HG02678 (cell line): ENCODE measurements around the gene POLN.

Source experiments
- ATAC-seq: cut with Tn5 transposase; IDR thresholded peaks from one replicate; pipeline ENCODE4 v1.9.1; 2021; ENCODE audit warnings: mild to moderate bottlenecking, moderate library complexity; ENCODE audit not compliant: unreplicated experiment

The POLN gene

DNA sequence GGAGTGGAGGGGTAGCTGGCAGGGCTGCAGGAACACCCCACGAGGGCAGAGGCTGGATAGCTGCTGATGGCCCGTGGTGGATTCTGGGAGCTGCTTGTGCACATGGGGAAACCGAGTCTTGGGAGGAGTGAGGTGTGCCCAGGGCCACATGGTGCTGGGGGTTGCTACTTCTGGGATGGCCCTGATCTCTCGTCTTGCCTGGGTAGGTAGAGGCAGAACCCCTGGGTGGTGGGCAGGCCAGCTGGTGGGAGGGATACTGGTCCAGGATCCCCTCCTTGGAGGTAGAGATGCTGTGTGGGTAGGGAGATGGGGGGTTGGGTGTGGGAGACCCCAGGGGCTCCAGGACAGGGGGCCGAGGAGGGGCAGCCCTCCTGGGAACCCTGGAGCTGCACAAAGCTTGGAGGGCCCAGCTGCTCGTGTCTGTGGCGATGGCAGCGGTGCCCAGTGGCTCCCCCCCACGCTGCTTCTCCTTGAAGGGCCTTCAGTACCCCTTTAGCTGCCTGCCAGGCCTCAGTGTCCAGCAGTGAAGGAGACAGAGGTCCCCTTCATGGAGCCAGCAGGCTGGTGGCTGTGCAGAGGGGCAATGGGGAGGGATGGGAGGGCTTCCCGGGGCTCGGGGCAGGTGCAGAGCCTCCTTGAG lies 179.6 kb downstream of the POLN start:
- ATAC-seq = no peak

DNA sequence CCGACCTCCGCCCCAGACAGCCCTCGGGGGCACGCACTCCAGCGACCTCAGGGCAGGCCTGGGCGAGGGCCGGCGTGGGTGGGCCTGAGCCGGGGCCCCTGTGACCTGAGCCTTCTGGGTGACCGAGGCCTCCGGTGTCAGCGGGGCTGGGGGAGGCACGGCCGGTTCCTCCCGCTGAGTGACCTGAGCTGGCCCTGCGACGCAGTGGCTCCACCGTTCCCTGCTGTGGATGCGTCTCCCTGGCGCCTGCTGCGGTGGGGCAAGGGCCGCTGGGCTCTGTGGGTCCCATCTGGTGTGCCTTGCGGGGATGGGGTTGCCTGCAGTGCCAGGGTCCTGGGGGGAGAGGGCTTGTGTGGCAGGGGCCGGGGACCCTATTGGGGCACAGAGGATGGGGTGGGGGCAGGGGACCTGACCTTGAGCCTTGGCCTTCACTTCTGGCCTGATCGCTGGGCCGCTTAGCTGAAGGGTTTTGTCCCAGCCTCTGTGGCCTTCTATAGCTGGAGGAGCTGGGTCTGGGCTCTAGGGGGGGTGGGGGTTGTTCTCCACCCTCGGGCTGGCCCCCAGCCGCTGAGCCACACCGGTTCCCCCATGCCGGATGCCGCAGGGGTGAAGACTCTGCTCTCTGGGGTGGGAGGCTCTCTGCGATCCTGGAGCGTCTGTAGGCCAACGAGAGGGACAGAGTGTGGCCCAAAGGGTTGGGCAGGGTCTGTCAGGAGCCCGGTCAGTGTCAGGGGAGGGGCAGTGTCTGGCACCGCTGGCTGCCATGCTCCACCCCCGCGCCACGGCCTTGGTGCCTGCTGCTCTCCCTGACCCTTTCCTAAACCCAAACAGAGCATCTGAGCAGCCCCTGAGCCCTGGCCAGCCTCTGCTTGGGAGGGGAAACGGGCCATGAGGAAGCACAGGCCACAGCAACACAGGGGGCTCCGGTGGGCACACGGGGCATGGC lies 180.5 kb downstream of the POLN start:
- ATAC-seq = no peak

DNA sequence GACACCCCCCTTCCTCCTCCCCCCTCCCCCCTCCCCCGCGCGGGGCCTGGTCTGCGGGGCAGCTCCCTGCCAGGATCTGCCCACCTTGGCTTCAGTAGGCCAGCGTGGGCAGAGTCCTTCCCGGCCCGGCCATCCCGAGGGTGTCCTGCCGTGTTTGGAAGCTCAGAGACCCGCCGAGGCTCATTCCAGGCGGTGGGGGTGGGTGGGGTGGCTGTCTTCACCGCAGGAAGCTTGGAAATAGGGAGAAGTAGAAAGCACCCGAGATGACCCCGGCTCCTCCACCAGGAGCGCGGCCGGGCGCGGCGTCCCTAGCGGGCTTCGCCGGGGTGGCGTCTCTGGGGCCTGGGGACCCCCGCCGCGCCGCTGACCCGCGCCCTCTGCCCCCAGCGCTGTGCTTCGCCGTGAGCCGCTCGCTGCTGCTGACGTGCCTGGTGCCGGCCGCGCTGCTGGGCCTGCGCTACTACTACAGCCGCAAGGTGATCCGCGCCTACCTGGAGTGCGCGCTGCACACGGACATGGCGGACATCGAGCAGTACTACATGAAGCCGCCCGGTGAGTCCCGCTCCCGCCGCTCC lies 181.2 kb downstream of the POLN start:
- ATAC-seq = no peak

DNA sequence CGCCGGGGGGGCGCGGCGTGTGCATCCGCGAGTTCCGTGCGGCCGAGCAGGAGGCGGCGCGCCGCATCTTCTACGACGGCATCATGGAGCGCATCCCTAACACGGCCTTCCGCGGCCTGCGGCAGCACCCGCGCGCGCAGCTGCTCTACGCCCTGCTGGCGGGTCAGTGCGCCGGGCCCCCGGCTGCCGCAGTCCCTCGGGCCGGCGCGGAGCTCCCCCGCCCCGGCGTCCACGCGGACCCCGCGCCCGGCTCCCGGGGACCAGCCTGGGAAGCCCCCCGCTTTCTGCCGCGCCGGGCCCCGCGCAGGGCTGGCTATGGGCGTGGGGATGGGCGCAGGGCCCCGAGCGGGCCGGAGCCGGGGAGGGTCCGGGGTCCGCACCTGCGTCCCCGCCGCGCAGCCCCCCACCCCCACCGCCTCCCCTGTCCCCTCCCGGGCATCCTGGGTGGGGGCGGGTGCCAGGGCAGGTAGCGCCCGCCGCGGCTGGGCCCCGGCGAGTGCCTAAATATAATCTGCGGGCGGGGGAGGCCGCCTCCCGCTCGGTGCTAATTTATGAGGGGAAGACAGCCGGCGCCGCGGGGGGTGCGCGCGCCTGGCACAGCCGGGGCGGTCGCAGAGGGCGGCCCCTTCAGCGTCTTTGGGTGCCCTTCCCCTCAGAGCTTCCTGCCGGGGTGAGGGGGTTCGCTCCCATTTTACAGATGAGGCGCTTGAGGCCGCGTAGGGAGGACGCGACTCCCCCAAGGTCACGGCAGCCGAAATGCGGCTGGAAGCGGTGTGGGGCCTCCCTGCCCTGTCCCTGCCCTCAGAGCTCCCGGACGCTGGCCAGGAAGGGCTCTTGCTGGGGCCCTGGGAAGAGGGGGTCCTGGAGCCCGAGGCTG lies 182.0 kb downstream of the POLN start:
- ATAC-seq = no peak

DNA sequence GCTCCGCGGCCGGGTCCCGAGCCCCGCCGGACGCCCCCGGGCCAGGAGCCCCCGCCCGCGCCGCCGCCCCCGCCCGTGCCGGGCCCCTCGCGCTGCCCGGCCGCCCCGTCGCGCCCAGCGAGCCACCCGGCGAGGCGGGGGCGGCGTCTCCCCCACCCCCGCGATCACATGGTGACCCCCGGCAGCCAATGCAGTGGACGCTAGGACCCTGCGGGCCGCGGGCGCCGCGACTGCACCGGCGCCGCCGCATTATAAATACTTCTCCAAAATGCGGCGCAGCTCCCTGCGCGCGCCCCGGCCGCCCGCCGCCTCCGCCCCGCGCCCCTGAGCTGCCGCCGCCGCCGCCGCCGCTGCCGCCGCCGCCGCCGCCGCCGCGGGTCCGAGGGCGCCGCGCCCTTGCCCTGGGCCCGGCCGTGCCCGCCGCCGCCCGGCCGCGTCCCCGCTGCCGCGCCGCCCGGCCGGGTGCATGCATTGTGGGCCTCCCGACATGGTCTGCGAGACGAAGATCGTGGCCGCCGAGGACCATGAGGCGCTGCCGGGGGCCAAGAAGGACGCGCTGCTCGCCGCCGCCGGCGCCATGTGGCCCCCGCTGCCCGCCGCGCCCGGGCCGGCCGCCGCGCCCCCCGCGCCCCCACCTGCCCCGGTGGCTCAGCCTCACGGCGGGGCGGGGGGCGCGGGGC lies 182.7 kb downstream of the POLN start, which contains the start of gene NAT8L:
NAT8L (plus strand) TSS at position 282 of the 680 bp plus-strand sequence; CDS start at position 467, 185 bp downstream.
- no peak for ATAC-seq

DNA sequence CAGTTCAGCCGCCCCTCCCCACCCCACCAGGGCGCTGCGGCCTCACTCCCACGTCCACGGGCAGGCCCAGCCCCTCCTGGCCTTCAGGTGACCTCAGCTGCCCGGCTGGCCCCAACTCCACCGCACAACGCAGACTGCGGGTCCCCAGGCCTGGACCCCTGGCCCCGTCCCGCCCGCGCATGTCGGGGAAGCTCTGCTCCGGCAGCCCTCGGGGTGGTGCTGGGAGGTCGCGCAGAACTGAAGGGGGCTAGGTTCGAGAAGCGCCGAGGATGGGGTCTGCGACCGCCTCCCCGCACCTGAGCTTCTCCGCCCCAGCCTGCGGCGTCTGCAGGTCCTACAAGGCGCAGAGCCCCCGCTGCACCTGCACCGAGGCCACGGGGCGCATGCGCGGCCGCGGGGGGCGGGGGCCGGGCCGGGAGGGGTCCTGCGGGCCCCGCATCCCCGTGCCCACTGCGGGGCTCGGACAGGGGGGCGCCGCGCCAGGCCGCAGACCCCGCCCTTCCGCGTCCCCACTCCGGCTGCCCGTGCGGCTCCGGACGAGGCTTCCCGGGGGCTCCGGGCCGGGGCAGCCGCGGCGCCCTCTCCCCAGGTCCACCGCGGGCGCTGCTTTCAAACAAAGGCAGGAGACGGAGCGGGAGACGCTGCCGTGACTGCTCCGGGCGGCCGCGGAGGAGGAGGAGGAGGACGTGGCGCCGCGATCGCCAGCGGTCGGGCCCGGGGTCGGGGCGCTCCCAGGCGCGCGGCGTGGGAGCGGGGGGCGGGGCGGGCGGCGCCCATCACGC lies 183.5 kb downstream of the POLN start:
- ATAC-seq = no peak

DNA sequence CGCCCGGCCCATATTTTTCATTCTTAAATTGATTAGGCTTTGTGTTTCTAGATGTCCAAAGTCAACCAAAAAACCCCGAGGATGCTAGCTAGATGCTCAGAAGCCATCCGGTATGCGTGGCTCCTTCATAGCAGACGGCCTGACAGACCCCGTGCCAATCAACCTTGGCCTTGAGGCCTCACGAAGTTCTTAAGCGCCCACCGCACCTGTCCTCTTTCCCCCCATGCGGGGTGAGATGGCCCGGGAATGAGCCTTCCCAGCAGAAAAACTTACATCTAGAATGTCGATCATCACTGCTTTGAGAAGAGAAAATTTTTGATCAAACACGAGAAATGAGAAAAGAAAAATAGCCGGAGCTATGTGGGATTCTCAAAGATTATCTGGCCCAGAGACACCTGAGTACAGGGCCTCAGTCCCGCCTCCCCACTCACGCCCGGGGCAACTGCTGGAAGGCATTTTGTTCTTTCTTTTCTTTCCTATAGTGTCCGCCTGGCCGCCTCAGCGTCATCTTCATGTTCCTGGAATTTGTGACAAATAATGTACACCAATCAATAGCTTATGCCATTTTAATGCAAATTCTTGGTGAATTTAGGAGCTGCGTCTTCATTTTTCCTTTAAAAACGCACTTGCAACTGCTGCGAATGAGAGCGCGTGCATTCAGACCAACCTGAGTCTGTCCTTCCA lies 184.4 kb downstream of the POLN start:
- ATAC-seq = no peak

DNA sequence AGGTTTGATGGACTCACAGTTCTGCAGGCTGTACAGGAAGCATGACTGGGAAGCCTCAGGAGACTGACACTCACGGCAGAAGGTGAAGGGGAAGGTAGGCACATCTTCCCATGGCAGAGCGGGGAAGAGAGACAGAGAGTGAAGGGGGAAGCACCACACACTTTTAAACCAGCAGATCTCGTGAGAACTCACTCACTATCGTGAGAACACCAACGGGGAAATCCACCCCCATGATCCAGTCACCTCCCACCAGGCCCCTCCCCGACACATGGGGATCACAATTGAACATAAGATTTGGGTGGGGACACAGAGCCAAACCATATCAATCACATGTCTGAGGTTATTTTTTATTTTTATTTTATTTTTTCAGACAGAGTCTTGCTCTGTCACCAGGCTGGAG lies 187.7 kb downstream of the POLN start:
- ATAC-seq = no peak

DNA sequence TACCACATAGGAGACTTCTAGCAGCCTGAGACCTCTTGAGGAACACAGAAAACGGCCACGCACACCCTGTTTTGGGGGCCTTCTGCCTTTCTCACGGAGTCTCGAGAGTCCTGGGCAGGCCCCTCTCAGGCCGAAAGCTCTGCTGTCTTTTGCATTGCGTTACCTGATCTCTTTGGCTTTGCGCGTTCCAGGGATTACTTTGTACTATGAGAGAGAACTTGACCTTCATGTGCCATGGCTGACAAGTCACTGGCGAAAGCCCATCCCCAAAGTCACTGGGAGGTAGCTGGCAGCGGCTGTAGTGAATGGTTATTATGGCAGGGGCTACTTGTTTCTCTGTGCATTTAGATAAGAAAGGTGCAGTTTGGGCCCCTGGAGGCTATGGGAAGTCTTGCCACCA lies 190.8 kb downstream of the POLN start:
- no peak for ATAC-seq

DNA sequence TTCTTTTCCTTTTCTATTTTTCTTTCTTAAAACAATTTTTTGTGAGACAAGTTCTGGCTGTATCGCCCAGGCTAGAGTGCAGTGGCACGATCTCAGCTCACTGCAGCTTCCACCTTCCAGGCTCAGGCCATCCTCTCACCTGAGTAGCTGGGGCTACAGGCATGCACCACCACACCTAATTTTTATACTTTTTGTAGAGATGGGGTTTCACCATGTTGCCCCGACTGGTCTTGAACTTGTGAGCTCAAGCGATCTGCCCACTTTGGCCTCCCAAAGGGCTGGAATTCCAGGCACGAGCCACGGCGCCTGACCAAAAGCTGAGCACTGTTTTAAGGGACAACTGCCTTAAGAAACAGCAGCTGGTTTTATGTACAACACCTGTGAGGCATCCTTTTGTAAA lies 192.1 kb downstream of the POLN start:
- no peak for ATAC-seq

DNA sequence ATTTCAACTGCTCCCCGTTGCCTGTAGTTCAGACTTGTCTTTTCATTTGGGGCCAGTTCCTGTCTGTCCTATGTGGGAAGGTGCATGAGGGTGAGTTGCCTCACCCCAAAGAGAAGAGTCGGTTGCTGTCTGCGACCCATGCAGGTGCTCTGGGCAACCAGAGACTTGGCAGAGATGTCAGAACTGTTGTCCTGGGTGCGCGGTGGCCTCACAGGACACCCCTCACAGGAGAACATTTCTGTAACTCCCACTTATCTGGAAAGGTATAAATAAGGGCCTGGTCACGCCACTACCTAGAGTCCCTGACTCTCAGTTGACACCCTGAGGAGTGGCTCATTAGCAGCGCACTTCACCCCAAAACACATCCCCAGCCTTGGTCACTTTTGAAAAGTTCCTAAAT lies 192.5 kb downstream of the POLN start:
- no peak for ATAC-seq

DNA sequence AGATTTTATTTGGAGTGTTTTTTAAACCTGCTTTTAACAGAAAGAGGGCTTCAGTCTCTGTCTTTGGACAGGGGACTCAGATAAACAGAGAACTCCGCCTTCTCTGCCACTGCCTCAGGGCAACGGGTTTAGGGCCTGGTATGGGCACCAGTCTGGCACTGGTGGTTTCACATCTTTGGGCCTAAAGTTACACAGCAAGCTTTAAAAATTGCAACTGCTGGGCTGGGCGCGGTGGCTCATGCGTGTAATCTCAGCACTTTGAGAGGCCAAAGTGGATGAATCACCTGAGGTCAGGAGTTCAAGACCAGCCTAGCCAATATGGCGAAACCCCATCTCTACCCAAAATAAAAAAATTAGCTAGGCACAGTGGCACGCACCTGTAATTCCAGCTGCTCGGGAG lies 193.1 kb downstream of the POLN start:
- no peak for ATAC-seq

DNA sequence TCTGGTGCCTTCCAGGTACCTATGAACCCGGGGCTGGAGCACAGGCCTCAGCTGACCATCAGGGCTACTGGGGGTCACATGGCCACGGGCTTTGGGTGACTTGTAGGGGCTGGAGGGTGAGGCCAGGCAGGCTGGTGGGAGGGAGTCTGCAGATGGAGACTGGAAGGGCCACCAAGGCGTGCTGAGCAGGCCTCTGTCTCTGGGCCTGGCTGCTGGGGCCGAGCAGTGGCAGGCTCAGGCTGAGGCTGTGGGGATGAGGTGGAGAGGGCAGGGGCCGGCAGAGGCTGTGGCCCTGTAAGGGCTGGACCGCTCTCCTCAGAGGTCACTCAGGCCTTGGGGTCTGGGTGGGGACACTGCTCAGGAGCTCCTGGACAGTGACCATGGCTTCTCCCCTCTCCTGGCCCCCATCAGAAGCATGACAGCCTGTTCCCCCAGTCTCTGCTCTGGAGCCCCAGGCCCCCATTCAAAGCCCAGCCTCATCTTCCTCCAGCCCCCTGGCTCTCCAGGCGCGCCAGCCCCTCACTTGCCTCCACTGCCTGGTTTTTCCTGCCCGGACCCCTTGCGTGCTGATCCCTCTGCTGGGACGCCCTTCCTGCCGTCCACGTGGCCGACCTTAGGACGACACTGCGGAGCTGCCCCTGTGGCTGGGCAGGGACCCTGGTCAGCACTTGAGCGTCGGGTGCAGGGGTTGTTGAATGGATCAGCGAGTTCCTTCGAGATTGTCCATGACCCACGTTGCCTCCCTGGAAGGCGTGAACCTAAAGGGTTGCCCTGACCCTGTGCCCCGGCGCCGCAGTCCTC lies 193.9 kb downstream of the POLN start:
- no peak for ATAC-seq

DNA sequence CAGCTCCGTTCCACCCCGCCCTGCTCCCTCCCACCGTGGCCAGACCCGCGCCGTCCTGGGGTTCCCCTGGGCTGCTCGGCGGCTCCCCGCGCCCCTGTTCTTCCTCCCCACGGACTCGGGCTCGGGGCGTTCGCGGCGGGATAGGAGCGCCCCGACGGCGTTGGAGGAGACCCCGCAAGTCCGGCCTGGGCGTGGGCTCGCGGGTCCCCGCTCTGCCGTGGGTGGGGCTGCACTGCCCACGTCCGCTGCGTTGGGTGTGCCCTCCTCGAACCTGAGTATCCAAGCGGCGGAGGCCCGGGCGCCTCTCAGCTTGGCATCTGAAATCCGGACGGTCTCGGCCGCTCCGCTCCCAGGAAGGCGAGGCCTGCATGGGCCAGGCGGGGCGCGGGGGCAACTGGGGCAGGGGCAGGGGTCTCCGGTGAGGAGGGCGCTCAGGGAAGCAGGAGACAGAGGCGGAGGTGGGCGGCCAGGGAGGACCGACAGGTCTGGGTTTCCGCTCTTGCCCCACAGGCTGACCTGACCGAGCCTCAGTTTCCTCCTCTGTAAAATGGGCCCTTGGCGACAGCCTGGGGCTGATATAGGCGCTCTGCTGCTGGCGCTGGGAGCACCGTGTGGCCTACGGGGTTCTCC lies 194.8 kb downstream of the POLN start:
- no peak for ATAC-seq

DNA sequence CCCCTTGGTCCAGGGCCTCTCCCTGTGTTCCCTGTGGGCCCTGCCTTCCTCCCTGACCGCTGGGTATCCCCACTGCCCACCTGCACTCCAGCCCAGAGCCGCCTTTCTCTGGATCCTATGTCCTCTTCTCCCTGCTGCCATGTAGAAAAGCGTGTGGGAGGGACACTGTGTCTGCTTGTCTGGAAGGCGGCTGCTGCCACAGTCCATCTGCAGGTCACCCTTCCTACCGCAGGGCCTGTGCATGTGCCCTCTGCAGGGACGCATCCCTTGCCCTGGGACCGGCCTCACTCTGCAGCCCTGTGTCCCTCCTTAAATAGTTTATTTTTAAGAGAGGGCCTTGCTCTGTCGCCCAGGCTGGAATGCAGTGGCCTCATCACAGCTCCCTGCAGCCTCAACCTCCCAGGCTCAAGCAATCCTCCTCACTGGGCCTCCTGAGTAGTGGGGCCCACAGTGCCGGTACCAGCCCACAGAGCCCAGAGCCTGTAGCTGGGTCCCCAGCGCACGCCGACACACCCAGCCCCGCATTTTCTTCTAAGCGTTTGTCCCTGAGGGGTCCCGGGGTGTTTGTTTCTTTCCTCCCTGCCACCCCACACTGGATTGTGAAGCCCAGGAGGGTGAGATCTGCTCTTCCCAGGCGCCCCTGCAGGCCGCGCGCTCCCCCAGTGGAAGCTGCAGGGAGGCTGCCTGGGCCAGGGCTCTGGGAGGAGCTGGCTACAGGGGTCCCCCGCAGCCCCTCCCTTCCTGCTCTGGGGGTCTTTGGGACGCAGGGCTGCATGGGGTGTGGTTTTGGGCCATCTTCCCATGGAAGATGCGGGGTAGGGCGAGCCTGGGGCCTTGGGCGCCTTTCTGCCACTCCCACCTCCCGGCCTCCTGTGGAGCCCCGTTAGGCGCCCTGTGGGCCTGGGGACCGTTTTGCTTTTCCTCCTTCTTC lies 195.6 kb downstream of the POLN start:
- no peak for ATAC-seq

DNA sequence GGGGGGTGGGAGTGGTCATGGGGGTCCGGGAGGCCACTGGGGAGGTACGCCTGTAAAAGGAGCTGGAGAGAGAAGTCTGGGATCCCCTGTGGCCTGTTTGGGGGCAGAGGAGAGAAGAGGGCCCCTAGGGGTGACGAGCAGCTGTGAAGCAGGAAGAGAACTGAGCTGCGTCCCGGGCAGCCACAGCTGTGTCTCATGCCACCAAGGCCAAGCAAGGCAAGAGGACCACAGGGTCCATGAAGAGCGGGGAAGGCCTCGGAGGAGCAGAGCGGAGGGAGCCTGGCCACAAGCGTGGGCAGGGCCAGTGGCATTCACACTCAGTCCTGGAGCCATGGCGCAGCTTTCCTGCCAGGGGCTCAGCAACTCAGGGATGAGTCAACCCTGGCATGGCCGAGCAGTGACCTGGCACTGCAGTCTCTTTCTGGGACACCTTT lies 196.4 kb downstream of the POLN start:
- no peak for ATAC-seq
